ENCODE data around the gene TNNT1. TPM values are rescaled to one million over a fixed set of nuclear protein-coding genes. Genes with fewer than 3 reads are reported as not detected.

The TNNT1 gene
- total and polyA plus RNA-seq, 12 donors: 0.36 to 11.1 (median 0.90) TPM; not detected in 4

GRCh38 chr19:55092423-55093318 lies 56.3 kb downstream of the TNNT1 start:
- intact Hi-C loops (cut with DNase I): no loop called here
- peaks cover 0 to 41% of the 10 kb centered on the region in 2 donors for H3K36me3 ChIP-seq (replicated peaks in 1 of 2)
- H3K4me1 ChIP-seq (replicated peaks in 1 of 2): peaks cover 0 to 1% of the 10 kb centered on the region in 2 donors
- no peak overlapping the region for H3K27ac ChIP-seq
- H3K9me3 ChIP-seq (replicated peaks in 1 of 3): no peaks in the 10 kb centered on the region
- no peaks in the 10 kb centered on the region for H3K27me3 ChIP-seq
- peak in 1 of 7 donors; percentile 14 for DNase-seq
- 89 to 93% (median 91%) methylated on average over 8 to 49 of the region's 49 CpGs for WGBS, 4 donors
- H3K4me3 ChIP-seq: no peak overlapping the region
- TF ChIP-seq POLR2A (IDR thresholded peaks at IDR 0.05) (no peak), CTCF (IDR thresholded peaks at IDR 0.05) (no peak)

- Histone ChIP-seq H3K4me1 (replicated peaks in 1 of 2) (peaks cover 6 to 8% of the 10 kb centered on the region in 2 donors), H3K9me3 (replicated peaks in 1 of 3) (no peaks in the 10 kb centered on the region), H3K27ac (no peak overlapping the region), H3K27me3 (no peaks in the 10 kb centered on the region), H3K4me3 (no peak overlapping the region), H3K36me3 (replicated peaks in 1 of 2) (peaks cover 0 to 41% of the 10 kb centered on the region in 2 donors)
- WGBS, 4 donors: 85 to 94% (median 89%) methylated on average over 14 to 27 of the region's 27 CpGs
- intact Hi-C loops (cut with DNase I): no loop called here
- TF ChIP-seq CTCF (IDR thresholded peaks at IDR 0.05) (no peak), POLR2A (IDR thresholded peaks at IDR 0.05) (no peak)
- peak in 1 of 7 donors; percentile 13 for DNase-seq
These were observed 57.1 kb downstream of the TNNT1 start for GRCh38 chr19:55091955-55092354.

- intact Hi-C loops (cut with DNase I): no loop called here
These were observed 57.7 kb downstream of the TNNT1 start for GRCh38 chr19:55091126-55091910.

More at GRCh38 chr19:55091126-55091910, 57.7 kb downstream of the TNNT1 start:
- H3K36me3 ChIP-seq (replicated peaks in 1 of 2): peaks cover 0 to 41% of the 10 kb centered on the region in 2 donors
- no peak overlapping the region for H3K27ac ChIP-seq
- 87 to 94% (median 89%) methylated on average over 20 to 32 of the region's 32 CpGs for WGBS, 4 donors
- no peak for DNase-seq
- H3K4me1 ChIP-seq (replicated peaks in 1 of 2): peaks cover 12 to 15% of the 10 kb centered on the region in 2 donors
- H3K9me3 ChIP-seq (replicated peaks in 1 of 3): no peaks in the 10 kb centered on the region
- TF ChIP-seq POLR2A (IDR thresholded peaks at IDR 0.05) (no peak), CTCF (IDR thresholded peaks at IDR 0.05) (no peak)
- H3K4me3 ChIP-seq: no peak overlapping the region
- H3K27me3 ChIP-seq: no peaks in the 10 kb centered on the region

All from adrenal gland (tissue), 12 donors.